ENCODE results near the gene LCLAT1.
"Not testable (repeated sequence)": the region's sequence is repeated elsewhere in the genome, so short reads cannot be mapped to it uniquely, and the experiment has no call there.

LCLAT1 gene

DNA sequence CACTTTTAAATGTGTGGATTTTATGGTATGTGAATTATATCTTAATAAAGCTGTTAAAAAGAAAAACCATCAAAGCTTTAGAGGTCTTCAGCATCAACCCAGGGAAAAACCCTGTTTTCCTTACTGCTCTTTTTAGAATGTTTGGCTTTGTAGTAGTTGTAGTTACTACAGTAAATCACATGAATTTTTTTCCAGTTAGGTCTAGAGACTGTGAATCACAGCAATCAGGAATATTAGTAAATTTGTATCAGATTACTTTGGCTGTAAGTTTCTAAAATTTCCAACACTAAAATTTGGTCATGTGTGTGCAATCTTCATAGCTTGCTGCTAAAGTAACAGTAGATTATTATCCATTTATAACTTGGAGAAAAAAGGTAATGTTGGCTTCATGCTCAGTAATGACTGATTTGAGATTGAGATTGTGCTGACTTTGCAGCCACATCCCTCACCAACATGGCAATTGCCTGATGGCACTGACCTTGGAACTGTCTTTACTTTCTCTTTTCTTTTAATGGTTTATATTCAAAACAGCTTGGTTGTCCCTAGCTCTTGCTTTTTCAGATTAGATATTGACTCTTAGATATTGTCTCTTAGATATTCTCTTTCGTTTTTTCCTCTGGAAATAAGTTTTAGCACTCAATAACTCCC, 41.1 kb downstream of the LCLAT1 start:
- DNase-seq (ENCODE audit: low spot score): no peak

GRCh38 chr2:30491225-30491624, 44.2 kb downstream of the LCLAT1 start:
- no peak for DNase-seq (ENCODE audit: low spot score)

DNA sequence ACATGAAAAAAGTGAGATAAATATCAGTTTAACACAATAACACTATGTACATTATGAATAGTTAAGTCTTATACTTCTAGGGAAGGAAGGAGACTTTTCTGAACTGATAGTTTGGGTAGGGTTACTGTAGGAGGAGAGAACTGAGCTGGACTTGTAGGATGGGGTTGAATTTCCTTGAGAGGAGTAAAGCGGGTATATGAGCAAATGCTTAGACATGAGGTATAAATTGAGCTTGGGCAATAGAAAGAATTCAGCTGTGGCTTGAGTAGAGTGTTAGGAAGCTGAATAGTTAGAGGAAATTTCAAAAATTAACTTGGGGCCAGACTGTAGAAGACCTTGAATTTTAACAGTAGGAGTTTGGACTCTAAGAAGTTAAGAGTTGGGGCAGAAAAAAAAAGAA, 45.1 kb downstream of the LCLAT1 start:
- DNase-seq (ENCODE audit: low spot score): no peak

DNA sequence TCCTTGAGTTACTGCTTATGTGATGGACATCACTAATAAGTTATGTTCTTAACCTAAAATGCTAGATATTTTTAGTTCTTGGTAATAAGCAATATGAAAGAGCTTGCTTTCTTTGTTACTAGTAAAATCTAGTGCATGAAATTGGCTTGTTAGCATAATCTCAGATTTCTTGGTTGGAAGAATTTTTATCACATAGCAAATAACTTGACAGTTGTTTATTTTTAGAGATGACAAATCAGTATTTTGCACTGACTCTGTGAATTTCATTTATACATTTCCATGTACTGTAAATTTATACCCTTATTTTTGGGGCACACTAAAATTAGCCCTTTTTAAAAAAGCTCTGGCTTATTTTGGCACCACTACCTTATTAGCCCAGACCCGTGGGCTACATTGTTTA, 45.6 kb downstream of the LCLAT1 start:
- no peak for DNase-seq (ENCODE audit: low spot score)

- no peak for DNase-seq (ENCODE audit: low spot score)
Measured at GRCh38 chr2:30493440-30493839, 46.4 kb downstream of the LCLAT1 start.

DNA sequence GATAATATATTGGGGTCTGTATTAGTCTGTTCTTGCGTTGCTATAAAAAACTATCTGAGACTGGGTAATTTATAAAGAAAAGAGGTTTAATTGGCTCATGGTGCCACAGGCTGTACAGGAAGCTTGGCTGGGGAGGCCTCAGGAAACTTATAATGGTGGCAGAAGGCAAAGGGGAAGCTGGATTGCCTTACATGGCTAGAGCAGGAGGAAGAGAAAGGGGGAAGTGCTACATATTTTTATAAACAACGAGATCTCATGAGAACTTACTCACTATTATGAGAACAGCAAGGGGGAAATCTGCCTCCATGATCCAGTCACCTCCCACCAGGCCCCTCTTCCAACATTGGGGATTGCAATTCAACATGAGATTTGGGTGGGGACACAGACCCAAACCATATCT, 48.9 kb downstream of the LCLAT1 start:
- DNase-seq (ENCODE audit: low spot score): not testable (repeated sequence)

DNA sequence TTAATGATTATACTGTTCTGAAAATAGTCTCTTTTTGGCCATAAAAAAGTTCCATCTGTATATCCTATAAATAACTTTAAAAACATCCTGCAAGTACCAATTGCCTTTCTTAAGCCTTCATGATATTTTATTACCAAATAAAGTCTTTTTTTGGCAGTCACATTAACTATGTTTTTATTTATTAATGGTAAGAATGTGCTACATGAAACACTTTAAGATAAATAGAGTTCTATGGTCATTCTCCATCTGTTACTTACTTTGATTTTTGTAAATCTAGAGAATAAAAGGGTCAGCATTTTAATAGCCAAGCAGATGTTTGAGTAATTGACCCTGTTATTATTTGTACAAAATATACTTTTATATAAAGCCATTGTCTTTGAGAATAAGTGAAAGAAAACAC, 52.6 kb downstream of the LCLAT1 start:
- DNase-seq (ENCODE audit: low spot score): no peak

- DNase-seq (ENCODE audit: low spot score): no peak
Measured at GRCh38 chr2:30500699-30501098, 53.7 kb downstream of the LCLAT1 start.

DNA sequence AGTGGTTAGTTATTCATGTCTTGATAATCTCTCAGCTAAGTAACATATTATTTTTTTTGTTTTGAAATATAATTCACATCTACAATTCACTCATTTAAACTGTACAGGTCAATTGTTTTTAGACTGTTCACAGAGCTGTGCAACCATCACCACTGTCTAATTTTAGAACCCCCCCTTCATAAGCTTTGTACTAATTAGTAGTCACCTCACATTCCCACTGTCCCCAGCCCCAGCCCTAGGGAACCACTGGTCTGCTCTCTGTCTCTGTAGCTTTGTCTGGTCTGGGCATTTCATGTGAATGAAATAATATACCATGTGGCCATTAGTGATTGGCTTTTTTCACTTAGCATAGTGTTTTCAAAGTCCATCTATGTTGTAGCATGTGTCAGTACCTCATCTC, 55.3 kb downstream of the LCLAT1 start:
- DNase-seq (ENCODE audit: low spot score): no peak

DNA sequence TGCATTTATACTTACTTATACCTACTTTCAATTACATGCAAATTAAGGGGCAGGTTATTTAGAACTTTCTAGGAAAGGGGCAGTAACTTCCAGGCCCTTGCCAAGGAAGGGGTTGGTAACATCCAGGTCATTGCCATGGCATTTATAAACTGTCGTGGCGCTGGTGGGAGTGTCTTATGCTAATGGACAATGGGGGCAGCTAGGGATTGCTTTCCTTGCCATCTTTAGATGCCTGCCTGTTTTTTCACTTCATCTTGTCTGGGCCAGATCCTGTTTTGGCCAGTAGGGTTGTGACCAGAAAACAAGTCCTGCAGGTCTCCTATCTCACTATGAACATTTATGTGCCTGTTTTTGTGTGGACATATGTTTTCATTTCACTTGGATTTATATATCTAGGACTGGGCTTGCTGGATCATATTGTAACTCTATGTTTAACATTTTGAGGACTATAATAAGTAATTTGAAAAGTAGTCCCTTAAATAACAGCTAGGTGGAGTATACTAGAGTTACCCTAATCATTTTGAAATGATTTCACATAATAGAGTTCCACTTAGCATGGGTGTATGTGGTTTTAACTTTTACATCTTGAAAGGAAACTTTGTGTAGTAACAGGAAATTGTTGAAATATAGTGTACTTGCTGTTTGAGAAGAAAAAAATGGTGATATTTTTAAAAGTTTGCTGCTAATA, 56.1 kb downstream of the LCLAT1 start:
- no peak for DNase-seq (ENCODE audit: low spot score)

DNA sequence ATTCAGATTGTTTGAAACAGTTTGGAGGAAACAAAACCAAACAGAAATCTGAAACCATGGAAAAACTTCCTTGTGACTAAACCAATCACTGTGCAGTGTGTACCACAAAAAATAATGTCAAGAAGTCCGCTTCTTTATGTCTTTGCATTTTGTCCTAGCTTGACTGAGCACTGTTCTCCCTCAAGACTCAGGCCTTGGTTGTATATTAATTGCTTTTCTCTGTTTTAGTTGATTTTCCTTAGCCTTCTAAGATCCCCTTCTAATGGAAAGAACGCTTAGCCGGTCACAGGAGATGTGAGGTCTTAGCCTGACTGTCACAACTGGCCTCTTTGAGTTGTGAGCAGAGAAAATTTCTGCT, 56.6 kb downstream of the LCLAT1 start:
- DNase-seq (ENCODE audit: low spot score): no peak

- no peak for DNase-seq (ENCODE audit: low spot score)
Measured at GRCh38 chr2:30504731-30505130, 57.7 kb downstream of the LCLAT1 start.

DNA sequence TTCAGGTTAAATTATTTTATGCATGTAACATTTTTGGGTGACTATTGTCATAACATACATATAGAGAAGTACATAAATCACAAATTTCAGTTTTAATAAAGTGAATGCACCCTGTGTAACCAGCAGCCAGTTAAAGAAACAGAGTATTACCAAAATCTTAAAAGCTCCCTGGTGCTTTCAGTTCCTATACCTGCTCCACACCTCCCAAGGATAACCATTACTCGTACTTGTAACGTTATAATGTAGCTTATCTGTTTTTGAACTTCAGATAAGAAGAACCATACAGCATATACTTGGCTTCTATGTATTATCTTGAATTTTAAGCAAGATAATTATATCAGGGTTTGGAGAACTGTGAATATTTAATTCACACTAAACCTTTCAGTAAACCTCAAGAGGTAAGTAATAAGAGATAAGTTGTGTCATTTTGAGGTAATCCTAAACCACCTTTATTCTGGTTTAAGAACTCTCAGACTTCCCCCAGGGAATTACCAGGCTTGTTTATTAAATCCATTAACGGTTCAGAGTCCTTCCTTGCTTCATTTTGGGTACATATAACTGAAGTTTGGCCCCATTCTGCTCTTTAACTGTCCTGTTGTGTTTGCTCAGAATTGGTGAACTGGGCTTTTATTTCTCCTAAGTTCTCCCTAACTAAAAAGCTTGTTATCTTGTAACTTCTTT, 58.6 kb downstream of the LCLAT1 start:
- DNase-seq (ENCODE audit: low spot score): no peak

DNA sequence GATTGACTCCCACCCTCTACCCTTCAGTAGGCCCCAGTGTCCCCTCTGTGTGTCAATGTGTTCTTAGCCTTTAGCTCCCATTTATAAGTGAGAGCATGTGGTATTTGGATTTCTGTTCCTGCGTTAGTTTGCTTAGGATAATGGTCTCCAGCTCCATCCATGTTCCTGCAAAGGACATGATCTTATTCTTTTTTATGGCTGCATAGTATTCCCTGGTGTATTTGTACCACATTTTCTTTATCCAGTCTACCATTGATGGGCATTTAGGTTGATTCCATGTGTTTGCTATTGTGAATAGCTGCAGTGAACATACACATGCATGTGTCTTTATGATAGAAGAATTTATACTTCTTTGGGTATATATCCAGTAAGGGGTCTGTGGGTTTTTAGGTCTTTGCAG, 60.4 kb downstream of the LCLAT1 start:
- not testable (repeated sequence) for DNase-seq (ENCODE audit: low spot score)

DNA sequence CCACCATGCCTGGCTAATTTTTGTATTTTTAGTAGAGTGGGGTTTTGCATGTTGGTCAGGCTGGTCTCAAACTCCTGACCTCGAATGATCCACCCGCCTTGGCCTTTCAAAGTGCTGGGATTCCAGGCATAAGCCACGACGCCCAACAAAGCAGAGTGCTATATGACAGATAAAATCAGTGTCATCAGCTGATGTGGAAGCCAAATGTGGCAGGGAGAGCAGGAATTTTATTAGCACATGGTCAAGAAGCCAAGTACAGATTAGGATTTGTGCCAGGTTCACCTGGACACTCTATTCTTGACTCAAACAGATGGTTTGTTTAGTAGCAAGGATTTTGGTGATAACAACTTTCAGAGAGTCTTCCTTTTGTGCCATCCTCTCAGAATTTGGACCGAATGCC, 62.7 kb downstream of the LCLAT1 start:
- DNase-seq (ENCODE audit: low spot score): no peak

- DNase-seq (ENCODE audit: low spot score): no peak
Measured at GRCh38 chr2:30510409-30510808, 63.4 kb downstream of the LCLAT1 start.

DNA sequence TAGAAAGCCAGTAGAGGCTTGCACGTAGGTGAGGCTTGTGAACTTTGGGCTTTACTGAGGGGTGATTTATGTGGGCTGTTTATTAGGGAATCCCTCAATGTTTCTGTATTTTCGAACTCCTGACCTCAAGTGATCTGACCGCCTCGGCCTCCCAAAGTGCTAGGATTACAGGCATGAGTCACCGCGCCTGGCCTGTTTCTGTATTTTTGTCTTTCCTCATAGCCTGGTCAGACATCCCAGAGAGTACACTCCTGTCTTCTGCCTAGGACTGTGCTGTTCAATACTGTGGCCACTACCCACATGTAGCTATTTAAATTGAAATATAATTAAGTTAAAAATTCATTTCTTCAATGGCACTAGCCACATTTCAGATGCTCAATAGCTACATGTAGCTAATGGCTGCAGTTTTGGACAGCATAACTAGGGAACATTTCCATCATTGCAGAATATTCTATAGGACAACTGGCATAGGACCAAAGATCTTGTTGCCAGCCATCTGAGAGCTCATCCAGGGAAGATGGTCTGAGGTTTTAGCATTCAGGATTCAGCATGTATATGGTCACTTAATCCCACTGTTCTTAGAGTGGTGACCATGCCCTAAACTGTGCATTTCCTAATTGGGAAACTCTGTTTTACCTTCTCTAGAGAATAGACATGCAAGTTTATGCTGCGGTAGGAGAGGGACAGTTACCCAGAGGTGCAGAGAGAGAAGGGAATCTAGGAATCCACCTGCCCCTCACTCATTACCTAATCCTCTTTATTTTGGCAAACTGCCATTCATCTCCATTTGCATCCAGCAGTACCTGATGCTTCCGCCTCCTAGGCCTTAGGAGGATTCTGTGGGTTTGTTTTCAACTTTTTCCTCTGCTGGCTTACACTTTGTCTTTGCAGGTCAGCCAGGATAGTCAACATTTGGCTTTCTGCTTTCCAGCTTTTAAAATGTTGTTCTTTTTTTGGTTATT, 64.4 kb downstream of the LCLAT1 start:
- DNase-seq (ENCODE audit: low spot score): peak; percentile 26

DNA sequence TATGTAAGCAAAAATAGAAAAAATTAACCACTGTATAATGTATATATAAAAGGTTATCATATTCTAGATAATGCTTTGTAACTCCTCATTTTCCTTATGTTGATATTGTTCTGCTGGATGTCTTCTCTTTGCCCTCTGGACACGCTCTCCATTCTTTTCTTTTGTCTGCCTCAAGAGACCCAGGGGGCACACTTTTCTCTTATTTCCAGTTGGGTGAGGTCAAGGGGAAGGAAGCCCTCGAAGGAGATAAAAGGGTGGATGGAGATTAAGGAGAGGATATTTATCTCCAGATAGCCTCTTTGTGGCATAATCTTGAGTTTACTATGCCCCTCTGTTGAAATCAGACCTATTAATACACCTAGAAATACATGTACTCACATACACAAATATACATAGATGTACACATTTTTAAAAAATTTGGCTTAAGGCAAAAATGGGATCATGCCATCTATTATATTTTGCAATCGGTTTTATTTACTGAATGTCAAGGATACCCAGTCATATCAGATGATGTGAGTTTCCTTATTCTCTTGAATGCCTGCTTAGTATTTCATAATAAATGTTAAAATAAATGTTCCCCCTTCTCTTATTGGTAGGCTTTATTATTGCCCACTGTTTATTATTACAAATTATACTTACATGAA, 65.3 kb downstream of the LCLAT1 start:
- DNase-seq (ENCODE audit: low spot score): no peak

DNA sequence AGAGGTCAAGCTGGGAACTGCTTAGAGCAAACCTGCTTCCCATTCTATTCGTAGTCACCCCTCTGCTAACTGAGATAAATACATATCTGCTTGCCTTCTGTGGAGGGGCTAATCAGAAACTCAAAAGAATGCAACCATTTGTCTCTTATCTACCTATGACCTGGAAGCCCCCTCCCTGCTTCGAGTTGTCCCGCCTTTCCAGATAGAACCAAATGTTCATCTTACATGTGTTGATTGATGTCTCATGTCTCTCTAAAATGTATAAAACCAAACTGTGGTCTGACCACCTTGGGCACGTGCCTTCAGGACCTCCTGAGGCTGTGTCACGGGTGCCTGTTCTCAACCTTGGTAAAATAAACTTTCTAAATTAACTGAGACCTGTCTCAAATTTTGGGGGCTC, 66.6 kb downstream of the LCLAT1 start:
- DNase-seq (ENCODE audit: low spot score): not testable (repeated sequence)

- peak; percentile 36 for DNase-seq (ENCODE audit: low spot score)
Measured at GRCh38 chr2:30514134-30514847, 67.2 kb downstream of the LCLAT1 start.

DNA sequence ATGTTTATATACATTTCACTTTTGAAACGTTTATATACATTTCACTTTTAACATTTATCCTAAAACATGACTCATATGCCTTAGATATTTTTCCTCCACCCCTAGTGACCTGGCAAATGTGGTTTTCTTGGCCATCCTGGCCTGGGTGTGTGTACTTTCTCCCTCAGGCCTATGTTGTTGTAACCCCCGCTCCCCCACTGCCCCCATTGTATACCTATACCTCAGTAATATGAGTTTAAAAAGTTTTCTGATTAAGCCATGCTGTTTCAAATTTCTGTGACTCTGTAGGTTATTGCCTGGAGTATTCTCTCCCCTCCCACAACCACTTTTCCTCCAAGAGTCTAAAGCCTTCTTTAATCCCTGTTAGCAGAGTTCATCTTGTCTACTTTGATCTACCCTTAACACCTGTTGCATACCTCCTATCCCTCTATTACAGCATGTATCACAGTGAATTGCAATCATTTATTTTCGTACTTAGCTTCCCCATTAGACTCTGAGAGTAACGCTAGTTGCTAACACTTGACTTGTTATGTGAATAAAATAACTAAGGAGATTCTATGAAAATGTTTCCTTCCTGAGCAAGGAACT, 67.9 kb downstream of the LCLAT1 start:
- no peak for DNase-seq (ENCODE audit: low spot score)

Data from AG08396 (cell line).